ENCODE measurements around the gene GRM1.

GRM1 gene

GRCh38 chr6:146191166-146191565 lies 162.3 kb downstream of the GRM1 start:
- no peak for DNase-seq (ENCODE audit: low spot score)
- no peak for TF ChIP-seq CTCF (IDR thresholded peaks at IDR 0.05; ENCODE audit: extremely low read depth, insufficient read depth, missing control alignments)
- in situ Hi-C loops (cut with MboI; ENCODE audit: low pct_unique_long_range_greater_than_20kb, low sequenced_read_pairs, unreplicated experiment) = no loop called here

GRCh38 chr6:146191612-146192011 lies 162.8 kb downstream of the GRM1 start:
- DNase-seq (ENCODE audit: low spot score) = no peak
- in situ Hi-C loops (cut with MboI; ENCODE audit: low pct_unique_long_range_greater_than_20kb, low sequenced_read_pairs, unreplicated experiment) = no loop called here
- TF ChIP-seq CTCF (IDR thresholded peaks at IDR 0.05; ENCODE audit: extremely low read depth, insufficient read depth, missing control alignments) = no peak

GRCh38 chr6:146194434-146194833 lies 165.6 kb downstream of the GRM1 start:
- TF ChIP-seq CTCF (IDR thresholded peaks at IDR 0.05; ENCODE audit: extremely low read depth, insufficient read depth, missing control alignments) = no peak
- DNase-seq (ENCODE audit: low spot score) = no peak
- in situ Hi-C loops (cut with MboI; ENCODE audit: low pct_unique_long_range_greater_than_20kb, low sequenced_read_pairs, unreplicated experiment) = no loop called here

- DNase-seq (ENCODE audit: low spot score) = no peak
- no peak for TF ChIP-seq CTCF (IDR thresholded peaks at IDR 0.05; ENCODE audit: extremely low read depth, insufficient read depth, missing control alignments)
- in situ Hi-C loops (cut with MboI; ENCODE audit: low pct_unique_long_range_greater_than_20kb, low sequenced_read_pairs, unreplicated experiment) = no loop called here
Measured at GRCh38 chr6:146200176-146200575, 171.3 kb downstream of the GRM1 start.

GRCh38 chr6:146202570-146202969 lies 173.7 kb downstream of the GRM1 start:
- no peak for TF ChIP-seq CTCF (IDR thresholded peaks at IDR 0.05; ENCODE audit: extremely low read depth, insufficient read depth, missing control alignments)
- no peak for DNase-seq (ENCODE audit: low spot score)
- in situ Hi-C loops (cut with MboI; ENCODE audit: low pct_unique_long_range_greater_than_20kb, low sequenced_read_pairs, unreplicated experiment) = no loop called here

GRCh38 chr6:146209942-146210341 lies 181.1 kb downstream of the GRM1 start:
- DNase-seq (ENCODE audit: low spot score) = no peak
- no peak for TF ChIP-seq CTCF (IDR thresholded peaks at IDR 0.05; ENCODE audit: extremely low read depth, insufficient read depth, missing control alignments)
- in situ Hi-C loops (cut with MboI; ENCODE audit: low pct_unique_long_range_greater_than_20kb, low sequenced_read_pairs, unreplicated experiment) = no loop called here
